Dermis blood vessel endothelial cell (primary cell): ENCODE results near the gene CTRB2. TPM values are rescaled to one million over a fixed set of nuclear protein-coding genes. Genes with fewer than 3 reads are reported as not detected.
"Not testable (repeated sequence)": the region's sequence is repeated elsewhere in the genome, so short reads cannot be mapped to it uniquely, and the experiment has no call there.

Source experiments
- DNase-seq: peaks from one replicate; pipeline ENCODE4 v3.0.0; 2010
- total RNA-seq: library from RNA; depleted of rRNA; stranded (reverse); fragments of >200 nt; gene quantifications from 2 replicates; pipeline ENCODE4 v1.2.3, GENCODE V29; 2014

Gene CTRB2
- total RNA-seq, 1 donor from 2014 or later, result not detected

GRCh38 chr16:75242436-75243078 is 35.6 kb upstream of the CTRB2 start:
- DNase-seq, result not testable (repeated sequence)

GRCh38 chr16:75241955-75242354 is 35.0 kb upstream of the CTRB2 start:
- DNase-seq, result no peak

GRCh38 chr16:75241412-75241811 is 34.5 kb upstream of the CTRB2 start:
- DNase-seq, result no peak

GRCh38 chr16:75240633-75241032 is 33.7 kb upstream of the CTRB2 start:
- not testable (repeated sequence) for DNase-seq

- no peak for DNase-seq
Observed at GRCh38 chr16:75239542-75240122, 32.7 kb upstream of the CTRB2 start.

- DNase-seq, result no peak
Observed at GRCh38 chr16:75238853-75239541, 32.0 kb upstream of the CTRB2 start.

- DNase-seq, result no peak
Observed at GRCh38 chr16:75238132-75238852, 31.3 kb upstream of the CTRB2 start.

GRCh38 chr16:75237398-75238131 is 30.6 kb upstream of the CTRB2 start:
- no peak for DNase-seq

- DNase-seq, result no peak
Observed at GRCh38 chr16:75236736-75237397, 29.9 kb upstream of the CTRB2 start.

GRCh38 chr16:75236232-75236631 is 29.3 kb upstream of the CTRB2 start:
- DNase-seq, result no peak

- no peak for DNase-seq
Observed at GRCh38 chr16:75235721-75236193, 28.8 kb upstream of the CTRB2 start.

GRCh38 chr16:75234856-75235696 is 28.1 kb upstream of the CTRB2 start:
- DNase-seq, result no peak

GRCh38 chr16:75233611-75233938 is 26.6 kb upstream of the CTRB2 start:
- no peak for DNase-seq

GRCh38 chr16:75231570-75231969 is 24.6 kb upstream of the CTRB2 start:
- DNase-seq, result no peak

GRCh38 chr16:75230471-75231110 is 23.6 kb upstream of the CTRB2 start:
- DNase-seq, result no peak

- no peak for DNase-seq
Observed at GRCh38 chr16:75229172-75230031, 22.4 kb upstream of the CTRB2 start.

- DNase-seq, result no peak
Observed at GRCh38 chr16:75228143-75228976, 21.4 kb upstream of the CTRB2 start.

GRCh38 chr16:75227361-75228142 is 20.6 kb upstream of the CTRB2 start:
- DNase-seq, result no peak
